ENCODE results near the gene UQCC3.
A peak's percentile ranks its signal among the peaks of the same experiment; 100 is the strongest.
"Not testable (repeated sequence)": the region's sequence is repeated elsewhere in the genome, so short reads cannot be mapped to it uniquely, and the experiment has no call there.

UQCC3 gene, protein sequence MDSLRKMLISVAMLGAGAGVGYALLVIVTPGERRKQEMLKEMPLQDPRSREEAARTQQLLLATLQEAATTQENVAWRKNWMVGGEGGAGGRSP

DNA sequence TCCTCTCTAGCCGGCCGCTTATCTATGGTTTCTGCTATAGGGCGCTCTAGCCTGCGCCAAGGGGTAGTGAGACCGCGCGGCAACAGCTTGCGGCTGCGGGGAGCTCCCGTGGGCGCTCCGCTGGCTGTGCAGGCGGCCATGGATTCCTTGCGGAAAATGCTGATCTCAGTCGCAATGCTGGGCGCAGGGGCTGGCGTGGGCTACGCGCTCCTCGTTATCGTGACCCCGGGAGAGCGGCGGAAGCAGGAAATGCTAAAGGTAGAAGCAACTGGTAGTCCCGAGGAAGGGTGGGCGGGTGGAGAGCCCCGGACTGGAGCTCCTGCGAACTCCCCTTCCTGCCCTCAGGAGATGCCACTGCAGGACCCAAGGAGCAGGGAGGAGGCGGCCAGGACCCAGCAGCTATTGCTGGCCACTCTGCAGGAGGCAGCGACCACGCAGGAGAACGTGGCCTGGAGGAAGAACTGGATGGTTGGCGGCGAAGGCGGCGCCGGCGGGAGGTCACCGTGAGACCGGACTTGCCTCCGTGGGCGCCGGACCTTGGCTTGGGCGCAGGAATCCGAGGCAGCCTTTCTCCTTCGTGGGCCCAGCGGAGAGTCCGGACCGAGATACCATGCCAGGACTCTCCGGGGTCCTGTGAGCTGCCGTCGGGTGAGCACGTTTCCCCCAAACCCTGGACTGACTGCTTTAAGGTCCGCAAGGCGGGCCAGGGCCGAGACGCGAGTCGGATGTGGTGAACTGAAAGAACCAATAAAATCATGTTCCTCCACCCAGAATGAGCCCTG lies at the start of gene UQCC3, which contains the start of gene LBHD1:
UQCC3 (plus strand) TSS at position 66 of the 782 bp plus-strand sequence; CDS start at position 139, 73 bp downstream.
LBHD1 (minus strand) TSS at position 660 of the 782 bp plus-strand sequence. CDS start 2,236 bp downstream, outside the sequence.
- peak; percentile 80 for DNase-seq (ENCODE audit: low spot score)

DNA sequence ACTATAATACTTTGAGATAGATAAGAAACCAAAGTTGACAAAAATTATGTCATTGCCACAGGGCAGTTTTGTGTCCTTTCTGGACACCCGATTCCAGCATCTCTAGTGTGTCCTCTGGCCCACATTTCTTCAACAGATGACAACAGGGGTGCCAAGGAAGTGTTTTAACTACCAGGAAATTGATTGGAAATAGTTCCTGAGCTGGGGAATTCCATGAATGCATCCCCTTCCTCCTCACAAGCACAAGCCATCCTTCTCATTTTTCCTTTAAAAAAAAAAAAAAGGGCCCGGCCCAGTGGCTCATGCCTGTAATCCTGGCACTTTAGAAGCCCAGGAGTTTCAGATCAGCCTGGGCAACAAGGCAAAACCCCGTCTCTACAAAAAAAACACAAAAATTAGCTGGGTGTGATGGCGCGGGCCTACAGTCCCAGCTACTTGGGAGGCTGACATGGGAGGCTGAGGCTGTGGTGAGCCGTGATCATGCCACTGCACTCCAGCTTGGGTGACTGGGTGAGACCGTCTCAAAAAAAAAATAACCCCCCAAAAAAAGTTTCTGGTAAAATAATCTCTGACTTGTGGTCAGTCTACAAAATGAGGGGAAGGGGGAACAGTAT lies 48.9 kb upstream of the UQCC3 start:
- DNase-seq (ENCODE audit: low spot score) = no peak

DNA sequence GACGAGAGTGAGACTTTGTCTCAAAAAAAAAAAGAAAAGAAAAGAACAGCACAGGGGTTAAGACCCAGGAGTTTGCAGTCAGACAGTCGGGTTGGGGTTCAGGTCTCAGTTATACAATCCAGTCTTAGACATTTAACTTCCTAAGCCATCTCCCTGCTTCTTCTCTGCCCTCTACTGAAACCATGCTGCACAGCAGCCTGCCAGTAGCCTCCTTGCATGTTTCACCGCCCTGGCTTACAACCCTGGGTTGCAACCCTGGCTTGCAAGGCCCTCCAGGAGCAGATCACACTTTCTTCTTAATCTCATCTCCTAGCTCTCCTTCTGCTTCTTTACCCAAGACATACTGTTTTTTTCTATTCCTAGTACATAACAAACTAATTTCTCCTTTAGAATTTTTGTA lies 43.8 kb upstream of the UQCC3 start:
- DNase-seq (ENCODE audit: low spot score) = no peak

DNA sequence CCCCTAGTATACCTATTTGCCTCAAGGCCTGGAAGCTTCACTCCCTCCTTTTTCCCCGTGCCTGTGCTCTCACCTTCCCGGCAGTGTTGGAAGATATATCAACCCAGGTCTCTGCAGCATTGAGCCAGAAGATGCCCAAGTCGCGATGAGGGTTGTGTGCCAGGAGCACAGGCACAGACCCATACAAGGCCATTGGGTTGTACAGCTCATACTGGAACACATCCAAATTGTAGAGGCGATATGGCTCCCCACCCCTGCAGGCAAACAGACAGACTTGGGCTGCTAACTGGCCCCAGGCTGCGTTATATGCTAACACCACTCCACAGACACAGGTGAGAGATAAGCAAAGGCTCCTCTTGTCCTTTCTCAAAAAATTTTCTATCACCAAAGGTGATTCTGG lies 39.0 kb upstream of the UQCC3 start:
- no peak for DNase-seq (ENCODE audit: low spot score)

DNA sequence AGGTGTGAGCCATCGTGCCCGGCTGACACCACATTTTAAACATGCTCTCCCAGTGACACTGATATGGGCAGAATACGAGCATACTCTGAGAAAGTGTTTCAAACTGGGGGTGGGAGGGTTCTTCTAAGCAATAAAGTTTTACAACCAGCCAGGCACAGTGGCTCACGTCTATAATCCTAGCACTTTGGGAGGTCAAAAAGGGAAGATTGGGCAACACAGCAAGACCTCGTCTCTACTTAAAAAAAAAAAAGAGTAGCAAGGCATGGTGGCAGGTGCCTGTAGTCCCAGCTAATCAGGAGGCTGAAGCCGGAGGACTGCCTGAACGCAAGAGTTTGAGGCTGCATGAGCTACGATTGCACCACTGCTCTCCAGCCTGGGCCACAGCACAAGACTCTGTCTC lies 27.3 kb upstream of the UQCC3 start:
- no peak for DNase-seq (ENCODE audit: low spot score)

DNA sequence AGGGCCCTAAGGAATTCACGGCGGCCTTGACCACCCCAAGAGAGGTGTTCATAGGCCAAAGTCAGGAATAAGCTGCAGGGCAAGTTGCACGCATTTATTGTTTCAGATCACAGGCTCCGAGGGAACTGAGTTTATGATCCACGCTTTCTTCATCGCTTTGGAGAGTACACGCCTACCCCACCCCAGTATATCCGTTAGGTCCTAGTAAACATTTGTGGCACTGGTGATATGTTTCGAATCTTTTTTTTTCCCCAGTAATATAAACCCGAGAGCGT lies 25.9 kb upstream of the UQCC3 start:
- DNase-seq (ENCODE audit: low spot score) = no peak

DNA sequence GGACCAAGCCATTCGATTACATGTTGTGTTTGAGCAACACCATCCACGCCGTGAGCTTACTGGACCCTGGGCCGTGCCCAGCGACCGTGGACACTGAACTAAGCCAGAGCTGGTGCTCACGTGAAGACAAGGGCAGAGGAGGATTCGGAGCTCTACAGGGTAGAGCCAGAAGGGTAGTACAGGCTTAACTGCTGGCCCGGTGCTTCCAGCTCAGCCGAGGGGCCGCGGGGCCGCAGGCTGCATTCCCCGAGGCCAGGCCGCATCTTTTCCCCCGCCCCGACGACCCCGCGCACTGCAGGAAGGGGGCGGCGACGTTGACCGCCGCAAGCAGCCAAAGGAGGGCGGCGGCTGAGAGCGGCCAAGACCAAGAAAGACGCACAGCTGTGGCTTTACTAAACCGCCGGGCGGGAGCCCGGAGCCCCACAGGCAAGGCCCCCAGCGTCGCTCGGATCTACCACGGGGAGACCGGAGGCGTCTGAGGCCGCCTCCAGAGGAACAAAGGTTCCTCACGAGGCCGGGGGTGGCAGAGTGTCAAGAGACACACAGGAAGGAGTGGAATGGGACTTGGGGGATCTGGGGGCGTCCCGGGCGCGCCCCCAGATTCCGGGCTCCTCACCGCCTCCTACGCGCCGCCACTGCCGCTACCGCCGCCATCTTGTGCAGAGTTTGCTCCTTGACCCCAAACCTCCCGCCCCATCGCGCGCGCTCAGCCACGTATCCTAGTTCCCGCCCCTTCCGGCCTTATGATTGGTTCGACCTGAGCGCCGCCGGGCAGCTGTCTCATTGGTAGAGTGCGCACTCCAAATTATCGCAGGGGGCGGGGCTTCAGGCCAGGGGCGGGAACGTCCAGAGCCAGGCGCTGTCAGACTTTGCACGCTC lies 25.3 kb upstream of the UQCC3 start, which contains the start of gene GANAB:
GANAB (minus strand) TSS at position 668 of the 879 bp plus-strand sequence; CDS start at position 654, 14 bp downstream.
- DNase-seq (ENCODE audit: low spot score) = peak; percentile 100

DNA sequence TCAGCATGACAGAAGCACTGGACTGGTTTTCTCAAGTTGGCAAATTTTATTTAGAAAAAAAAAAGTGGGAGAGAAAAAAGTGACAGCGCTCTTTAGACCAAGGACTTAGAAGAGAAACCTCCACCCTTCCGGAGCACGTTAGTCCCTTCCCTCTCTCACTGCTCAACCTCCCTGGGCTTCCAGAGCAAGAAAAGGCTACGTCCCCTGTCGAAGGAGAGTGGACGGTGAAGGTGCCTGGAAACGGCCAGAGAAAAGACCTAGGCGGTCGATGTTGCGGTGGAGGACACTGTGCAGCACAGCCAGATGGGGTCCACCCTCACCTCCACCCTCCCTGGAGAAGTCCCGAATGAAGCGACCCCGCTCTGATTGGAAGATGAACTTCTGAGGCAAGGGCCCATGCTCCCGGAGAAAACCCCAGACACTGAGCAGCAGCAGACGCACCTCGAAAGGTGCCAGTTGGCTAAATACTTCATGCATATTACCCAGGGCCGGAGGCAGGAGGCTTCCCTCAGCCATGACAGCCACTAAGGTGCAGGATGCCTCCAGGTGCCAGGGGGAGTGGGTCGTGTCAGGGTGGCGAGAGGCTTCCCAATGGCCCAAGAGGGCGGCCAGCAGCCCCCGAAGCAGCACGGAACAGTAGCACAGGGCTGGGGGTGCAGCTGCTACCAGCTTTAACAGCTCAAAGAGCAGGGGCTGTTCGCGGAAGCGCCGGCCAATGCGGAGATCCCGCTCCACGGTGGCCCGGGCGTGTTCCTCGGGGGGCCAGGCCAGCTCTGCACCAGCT lies 24.5 kb upstream of the UQCC3 start:
- DNase-seq (ENCODE audit: low spot score) = no peak

DNA sequence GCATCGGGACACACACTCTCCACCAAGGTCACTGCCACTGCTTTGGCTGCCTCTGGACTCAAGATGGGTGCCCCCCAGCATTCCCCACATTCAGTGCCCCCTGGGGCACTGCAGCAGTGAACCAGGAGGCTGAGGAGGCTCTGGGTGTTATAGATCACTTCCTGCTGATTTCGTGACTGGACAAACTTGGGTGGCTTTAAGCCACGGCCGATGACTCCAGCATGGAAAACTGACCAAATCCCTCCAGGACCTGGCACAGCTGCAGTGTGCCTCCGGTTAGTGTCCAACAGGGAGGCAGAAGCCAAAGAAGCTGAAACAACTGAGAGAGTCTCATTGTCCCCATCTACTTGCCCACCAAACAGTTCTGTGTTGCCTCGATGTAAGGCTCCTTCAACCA lies 23.9 kb upstream of the UQCC3 start:
- DNase-seq (ENCODE audit: low spot score) = no peak

DNA sequence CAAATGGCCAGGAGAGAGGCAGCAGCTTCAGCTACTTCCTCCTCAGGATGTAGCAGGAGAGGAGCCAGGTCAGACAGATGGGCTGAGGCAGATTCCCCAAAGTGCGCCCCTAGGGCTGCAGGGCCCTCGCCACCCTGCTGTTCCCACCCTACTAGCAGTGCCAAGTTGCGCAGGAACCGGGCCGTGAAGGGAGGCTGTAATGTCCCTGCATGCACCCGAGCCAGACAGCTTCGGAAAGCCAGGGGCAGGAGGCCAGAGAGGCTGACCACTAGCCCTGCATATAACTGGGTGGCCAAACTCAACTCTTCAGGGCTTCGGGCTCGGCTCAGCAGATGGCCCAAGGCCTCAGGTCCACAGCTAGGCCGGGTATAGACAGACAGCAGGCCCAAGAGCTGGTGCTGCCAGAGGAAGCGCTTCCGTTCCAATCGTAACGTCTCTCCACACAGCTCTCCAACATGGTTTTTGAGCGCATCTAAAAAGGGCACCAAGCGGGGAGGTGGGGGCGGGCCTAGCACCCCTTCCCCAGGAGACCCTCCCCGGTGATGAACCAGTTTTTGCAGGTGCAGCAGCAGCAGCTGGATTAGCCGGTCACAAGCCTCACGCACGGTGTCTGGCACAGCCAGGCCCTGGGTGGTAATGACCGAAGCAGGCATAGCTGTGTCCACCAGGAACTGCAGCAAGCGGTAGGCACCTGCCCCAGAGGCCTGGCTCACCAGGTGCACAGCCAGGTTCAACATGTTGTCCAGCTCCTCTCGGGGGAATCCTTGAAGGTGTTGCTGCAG lies 23.1 kb upstream of the UQCC3 start:
- no peak for DNase-seq (ENCODE audit: low spot score)

DNA sequence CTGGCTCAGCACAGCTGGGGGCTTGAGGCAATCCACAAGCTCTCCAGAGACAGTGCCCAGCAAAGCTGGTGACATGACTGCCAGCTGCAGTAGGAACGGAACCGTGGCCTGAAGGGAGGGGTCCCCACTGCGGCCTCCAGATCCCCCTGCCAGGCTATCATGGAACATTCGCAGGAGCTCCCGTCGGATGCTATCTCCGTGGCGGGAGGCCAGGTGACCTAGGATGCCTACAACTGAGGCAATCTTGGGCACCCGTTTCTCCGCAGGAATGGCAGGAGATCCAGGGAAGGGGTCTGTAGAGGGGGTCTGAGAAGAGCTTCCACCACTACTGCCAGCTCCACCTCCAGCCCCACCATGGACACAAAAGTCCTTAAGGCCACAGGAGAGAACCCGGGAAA lies 22.5 kb upstream of the UQCC3 start:
- DNase-seq (ENCODE audit: low spot score) = no peak

DNA sequence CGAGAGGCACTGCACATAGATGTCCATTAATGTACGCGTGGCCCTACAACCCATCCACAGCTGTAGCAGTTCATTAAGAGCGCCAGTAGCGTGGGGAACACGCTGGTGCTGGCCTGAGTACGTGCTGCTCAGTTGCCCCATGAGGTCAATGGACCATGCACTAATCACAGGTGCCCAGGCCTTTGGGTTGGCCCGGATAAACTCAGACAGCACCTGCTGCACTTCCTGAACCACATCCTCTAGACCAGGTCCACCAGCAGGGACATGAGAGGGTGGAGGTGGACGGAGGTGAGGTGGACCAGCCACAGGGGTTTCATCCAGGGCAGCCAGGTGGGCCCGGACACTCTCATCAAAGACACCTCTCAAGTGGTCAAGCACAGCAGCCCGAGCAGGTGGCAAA lies 22.0 kb upstream of the UQCC3 start:
- DNase-seq (ENCODE audit: low spot score) = no peak

DNA sequence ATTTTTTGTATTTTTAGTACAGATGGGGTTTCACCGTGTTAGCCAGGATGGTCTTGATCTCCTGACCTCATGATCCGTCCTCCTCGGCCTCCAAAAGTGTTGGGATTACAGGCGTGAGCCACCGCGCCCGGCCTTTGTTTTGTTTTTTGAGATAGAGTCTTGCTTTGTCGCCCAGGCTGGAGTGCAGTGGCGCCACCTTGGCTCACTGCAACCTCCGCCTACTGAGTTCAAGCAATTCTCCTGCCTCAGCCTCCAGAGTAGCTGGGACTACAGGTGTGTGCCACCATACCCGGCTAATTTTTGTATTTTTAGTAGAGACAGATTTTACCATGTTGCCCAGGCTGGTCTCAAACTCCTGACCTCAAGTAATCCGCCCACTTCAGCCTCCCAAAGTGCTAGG lies 21.2 kb upstream of the UQCC3 start:
- not testable (repeated sequence) for DNase-seq (ENCODE audit: low spot score)

DNA sequence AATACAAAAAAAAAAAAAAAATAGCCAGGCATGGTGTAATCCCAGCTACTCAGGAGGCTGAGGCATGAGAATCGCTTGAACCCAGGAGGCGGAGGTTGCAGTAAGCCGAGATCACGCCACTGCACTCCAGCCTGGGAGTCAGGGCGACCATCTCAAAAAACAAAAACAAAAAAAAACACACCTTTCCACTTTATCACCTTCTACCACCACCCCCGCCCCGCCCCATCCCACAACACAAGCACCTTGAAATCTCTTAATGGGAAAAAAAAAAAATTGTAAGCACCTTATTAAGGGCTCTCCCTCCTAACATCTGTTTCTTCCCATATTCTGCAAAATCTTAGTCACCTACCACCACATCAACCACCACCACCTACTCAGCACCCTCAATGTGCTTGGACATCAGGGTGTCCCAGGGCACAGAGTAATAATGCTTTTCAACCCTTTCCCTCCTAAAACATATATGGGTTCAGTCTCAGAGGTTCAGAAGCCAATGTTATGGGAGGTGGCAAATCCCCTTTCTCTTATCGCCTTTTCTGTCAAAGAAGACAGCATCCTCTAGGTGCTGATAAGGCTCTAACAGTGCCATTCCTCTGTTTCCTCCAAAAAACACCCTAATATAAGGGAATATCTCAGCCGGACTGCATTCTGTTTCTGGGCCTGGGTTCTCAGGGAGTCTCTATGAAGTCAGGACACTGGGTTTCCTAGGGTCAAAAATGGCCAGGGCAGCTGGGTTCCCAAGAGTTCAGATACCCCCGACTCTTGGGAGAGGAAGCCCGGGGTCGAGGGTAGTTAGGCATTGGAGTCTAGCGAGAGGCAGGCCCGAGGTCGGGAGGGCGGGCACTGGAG lies 19.1 kb upstream of the UQCC3 start:
- DNase-seq (ENCODE audit: low spot score) = no peak

DNA sequence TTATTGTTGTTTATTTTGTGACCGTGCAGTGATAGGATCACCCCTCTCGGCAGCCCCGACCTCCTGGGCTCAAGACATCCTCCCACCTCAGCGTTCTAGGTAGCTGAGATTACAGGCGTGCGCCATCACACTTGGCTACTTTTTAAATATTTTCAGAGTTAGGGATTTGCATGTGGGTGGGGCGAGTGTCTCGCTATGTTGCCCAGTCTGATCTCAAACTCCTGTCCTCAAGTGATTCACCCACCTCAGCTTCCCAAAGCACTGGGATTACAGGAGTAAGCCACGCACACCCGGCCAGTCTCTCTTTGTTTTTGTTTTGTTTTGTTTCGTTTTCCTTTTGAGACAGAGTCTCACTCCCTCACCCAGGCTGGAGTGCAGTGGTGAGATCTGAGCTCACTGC lies 17.2 kb upstream of the UQCC3 start:
- DNase-seq (ENCODE audit: low spot score) = no peak

DNA sequence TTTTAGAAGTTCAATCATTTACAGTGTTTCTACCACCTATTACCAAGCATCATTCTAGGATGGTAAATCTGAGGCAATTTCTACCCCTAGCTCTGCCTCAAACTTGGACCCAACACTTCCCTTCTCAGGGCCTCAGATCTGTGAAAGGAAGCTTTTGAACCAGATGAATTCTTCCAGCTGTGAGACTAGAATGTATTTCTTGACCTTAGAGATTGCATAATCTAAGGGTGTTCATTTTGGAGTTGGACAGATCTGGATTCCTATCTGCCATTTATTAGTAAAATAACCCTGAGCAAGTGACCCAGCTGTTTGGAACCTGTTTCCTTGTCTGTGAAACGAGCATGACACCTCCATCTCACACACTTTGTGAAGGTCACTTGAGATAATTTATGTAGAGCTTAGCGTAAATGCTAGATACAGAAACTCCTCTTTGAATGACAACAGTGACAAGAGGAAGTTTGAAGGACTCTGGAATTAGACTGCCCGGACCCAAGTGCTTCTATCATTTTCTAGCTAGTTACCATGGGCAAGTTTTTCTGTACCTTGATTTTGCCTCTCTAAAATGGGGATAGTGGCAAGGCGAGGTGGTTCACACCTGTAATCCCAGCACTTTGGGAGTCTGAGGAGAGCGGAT lies 14.6 kb upstream of the UQCC3 start:
- DNase-seq (ENCODE audit: low spot score) = no peak

DNA sequence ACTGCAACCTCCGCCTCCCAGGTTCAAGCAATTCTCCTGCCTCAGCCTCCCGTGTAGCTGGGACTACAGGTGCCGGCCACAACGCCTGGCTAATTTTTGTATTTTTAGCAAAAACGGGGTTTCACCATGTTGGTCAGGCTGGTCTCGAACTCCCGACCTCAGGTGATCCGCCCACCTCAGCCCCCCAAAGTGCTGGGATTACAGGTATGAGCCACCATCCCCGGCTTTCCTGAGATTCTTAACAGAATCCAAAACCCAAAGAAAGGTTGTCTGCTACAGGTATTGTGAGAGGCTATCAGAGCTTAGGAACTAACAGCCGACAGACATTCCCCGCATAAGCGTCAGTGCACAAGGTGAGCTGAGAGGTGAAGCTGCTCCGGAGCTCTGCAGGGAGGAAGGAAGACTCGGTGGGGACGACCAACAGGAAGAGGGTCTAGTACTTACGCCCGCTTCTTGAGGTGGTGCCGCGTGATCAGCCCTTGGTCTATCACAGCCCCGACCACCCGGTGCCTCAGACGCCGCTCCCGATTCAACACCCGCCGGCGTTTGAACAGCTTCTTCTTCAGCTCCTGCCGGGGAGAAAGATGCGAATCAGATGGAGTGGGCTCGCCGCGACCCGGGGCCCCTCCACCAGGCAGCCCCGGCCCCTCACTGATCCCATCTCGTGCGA lies 6.9 kb upstream of the UQCC3 start:
- peak; percentile 62 for DNase-seq (ENCODE audit: low spot score)

DNA sequence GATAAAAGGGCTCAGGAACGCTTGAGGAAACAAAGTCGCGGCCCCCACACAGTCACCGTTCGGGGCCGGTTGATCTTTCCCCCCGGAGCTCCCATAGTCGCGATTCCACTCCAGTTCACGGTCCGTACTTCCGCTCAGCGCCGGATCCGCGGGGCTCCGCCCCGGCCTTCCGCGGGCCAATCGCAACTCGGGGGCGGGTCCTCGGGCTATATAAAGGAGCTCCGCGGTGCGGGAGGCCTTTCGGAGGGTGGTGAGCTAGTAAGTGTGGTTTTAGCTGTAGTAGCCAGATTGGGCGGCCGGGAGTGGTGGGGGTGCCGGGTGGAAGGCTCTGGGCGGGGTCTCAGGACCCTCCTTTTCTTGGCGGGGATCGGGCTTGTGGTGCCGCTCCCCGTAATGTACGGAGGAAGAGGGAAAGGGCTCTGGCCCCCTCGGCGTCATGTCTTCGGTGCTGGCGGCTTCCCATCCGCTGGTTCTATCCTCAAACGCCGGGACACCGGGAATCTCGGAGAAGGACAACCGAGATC lies 6.3 kb upstream of the UQCC3 start, which contains the start of the genes C11orf98 and CSKMT:
C11orf98 (minus strand) TSS at position 136 of the 524 bp plus-strand sequence; CDS start at position 95, 41 bp downstream.
CSKMT (plus strand) TSS at position 238 of the 524 bp plus-strand sequence. CDS start 568 bp downstream, outside the sequence.
- peak; percentile 97 for DNase-seq (ENCODE audit: low spot score)
